HuH-7 (cell line): ENCODE data around the gene CLK4.
A peak's percentile ranks its signal among the peaks of the same experiment; 100 is the strongest.

ENCODE experiments used
- DNase-seq: peaks from one replicate; pipeline ENCODE4 v3.0.0; 2011; ENCODE audit warnings: low spot score

The CLK4 gene

GRCh38 chr5:178587763-178588611 lies 38.9 kb downstream of the CLK4 start:
- no peak for DNase-seq

DNA sequence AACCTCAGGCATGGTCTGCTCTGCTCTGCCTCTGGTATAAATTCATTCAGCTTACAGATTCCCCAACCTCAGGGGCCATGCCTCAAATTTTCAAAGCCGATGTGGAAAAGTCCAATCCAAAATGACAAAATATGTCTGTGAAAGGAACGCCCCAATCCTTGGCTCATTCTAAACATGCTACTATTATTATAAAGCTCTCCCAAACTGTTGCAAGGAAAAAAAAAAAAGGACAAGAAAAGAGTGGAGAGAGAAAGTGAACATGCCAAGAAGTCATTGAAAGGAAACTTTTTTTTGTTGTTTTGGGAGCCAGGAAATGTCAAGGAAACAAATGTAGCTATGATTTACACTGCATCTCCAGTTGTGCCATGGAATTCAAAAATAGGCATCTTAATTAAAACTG lies 40.5 kb downstream of the CLK4 start:
- no peak for DNase-seq

GRCh38 chr5:178585421-178585820 lies 41.4 kb downstream of the CLK4 start:
- DNase-seq = peak; percentile 42

GRCh38 chr5:178583279-178583678 lies 43.6 kb downstream of the CLK4 start:
- DNase-seq = no peak

DNA sequence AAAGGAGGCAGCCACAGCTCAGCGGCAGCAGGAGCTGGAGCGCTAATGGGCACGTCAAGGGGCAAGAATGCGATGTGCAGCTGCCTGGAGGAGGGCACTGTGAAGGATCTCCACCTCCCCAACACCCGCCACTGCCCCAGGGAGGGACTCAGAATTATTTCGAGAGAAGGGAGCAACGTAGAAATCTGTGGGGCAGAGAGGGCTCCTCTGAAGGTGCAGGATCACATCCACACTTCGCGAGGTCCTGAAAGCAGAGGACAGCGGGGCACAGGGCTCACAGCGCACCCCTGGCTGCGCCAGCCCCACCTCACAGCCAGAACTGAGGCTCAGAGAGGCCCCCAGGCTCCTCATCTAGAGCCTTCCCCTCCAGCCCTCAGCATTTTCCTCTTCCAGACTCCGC lies 44.6 kb downstream of the CLK4 start:
- DNase-seq = no peak

DNA sequence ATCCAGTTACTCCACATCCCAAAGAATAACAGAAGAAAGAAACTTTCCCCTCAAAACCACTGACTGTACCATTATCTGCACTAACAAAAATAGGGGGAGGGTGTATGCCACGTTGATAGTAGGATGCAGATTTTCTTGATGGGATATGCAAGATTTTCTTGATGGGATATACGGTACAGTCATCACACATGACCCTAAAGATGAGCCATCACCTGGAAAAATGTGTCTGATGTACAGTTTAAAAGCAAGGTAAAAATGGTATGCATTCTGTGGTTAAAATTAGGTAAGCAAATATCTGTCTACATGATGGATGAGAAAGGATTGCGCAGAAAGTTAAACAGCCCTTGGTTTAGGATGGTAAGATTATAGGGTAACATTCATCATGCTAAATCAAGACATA lies 45.2 kb downstream of the CLK4 start:
- DNase-seq = no peak

GRCh38 chr5:178580271-178580955 lies 46.4 kb downstream of the CLK4 start:
- DNase-seq = no peak

- DNase-seq = no peak
These were observed 48.9 kb downstream of the CLK4 start for GRCh38 chr5:178577944-178578343.

DNA sequence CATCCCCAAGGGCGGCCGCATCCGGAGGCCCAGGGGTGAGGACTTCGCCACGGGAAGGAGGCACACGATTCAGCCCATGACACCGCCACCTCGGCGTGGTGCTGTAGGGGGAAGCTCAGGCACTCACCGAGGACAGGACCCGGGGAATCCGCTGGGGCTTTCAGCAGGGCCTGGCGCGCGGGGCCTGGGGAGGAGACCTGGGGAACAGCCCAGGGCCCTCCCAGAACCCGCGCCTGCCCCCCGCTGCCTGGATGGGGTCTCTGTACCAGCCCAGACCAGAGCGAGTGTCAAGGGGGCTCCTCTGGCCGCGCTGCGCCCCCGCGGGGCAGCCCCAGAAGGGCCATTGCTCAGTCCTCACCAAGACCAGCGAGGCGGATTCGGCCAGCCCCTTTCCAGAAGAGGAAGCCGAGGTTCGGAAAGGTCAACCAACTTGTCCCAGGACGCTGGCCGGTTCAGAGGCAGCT lies 49.4 kb downstream of the CLK4 start:
- DNase-seq = no peak

- DNase-seq = no peak
These were observed 50.1 kb downstream of the CLK4 start for GRCh38 chr5:178576591-178577351.

DNA sequence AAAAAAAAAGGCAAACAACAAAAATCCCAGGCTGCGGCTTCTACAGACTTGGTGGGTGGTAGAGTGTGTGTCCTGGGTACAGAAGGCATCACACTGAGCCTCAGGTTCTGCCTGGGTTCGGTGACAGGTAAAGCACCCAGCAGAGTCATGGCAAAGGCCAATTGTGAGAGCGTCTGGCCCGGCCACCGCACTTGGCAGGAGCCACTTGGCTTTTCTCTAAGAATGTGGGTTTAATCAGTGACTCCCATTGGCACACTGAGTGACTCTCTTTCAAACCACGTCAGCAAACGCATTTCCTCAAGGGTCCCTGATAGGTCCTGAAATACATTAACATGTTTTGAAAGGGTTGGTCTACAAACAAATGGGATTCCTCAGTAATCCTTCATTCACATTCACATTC lies 53.6 kb downstream of the CLK4 start:
- DNase-seq = no peak

DNA sequence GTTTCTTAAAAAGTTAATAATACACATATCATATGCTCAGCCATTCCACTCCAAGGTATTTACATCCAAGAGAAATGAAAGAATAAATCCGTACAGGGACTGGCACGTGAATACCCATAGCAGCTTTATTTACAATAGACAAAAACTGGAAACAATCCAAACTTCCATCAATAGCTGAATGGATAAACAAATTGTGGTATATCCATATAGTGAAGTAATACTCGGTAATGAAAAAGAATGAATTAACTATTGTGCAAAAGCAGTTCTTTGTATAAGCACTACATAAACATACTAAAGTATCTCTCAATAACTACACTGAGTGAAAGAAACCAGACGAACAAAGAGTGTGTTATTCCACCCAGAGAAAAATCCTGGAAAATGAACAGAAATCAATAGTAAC lies 54.2 kb downstream of the CLK4 start:
- no peak for DNase-seq

DNA sequence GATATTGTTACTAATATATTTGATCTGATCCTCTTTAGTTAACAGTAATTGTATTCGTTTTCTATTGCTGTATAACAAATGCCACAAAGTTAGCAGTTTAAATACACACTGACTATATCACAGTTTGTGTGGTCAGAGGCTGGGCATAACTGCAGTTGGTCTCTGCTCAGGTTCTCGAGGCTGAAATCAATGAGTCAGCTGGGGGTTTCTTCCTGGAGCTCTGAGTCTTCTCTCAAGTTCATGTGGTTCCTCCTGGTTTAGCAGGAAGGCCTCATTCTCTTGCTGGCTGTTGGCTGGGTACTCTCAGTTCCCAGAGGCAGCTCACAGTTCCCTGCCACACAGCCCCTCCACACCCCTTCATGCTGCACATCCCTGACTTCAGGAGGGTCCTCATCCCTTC lies 57.4 kb downstream of the CLK4 start:
- DNase-seq = no peak

- no peak for DNase-seq
These were observed 61.9 kb downstream of the CLK4 start for GRCh38 chr5:178564811-178565550.

- no peak for DNase-seq
These were observed 62.5 kb downstream of the CLK4 start for GRCh38 chr5:178564397-178564796.

- no peak for DNase-seq
These were observed 63.2 kb downstream of the CLK4 start for GRCh38 chr5:178563621-178564020.

GRCh38 chr5:178561746-178562264 lies 65.0 kb downstream of the CLK4 start:
- no peak for DNase-seq

- no peak for DNase-seq
These were observed 65.9 kb downstream of the CLK4 start for GRCh38 chr5:178560911-178561310.

- DNase-seq = no peak
These were observed 69.4 kb downstream of the CLK4 start for GRCh38 chr5:178557416-178557815.

GRCh38 chr5:178555771-178556211 lies 71.1 kb downstream of the CLK4 start:
- DNase-seq = no peak

DNA sequence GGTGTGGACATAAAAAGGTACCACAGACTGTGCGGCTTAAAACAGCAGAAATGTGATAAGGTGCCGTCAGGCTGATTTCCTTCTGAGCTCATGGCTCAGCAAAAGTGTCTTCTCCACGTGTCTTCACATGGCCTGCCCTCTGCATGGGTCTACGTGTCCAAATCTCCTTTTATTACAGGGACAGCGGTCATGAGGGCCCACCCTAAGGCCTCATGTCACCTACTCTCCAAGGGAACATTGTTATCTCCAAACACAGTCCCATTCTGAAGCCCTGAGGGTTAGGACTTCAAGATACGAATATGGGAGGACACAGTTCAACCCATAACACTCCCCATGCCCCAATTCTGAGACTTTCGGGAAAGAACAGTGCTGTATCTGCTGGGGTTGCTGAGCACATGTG lies 71.8 kb downstream of the CLK4 start:
- DNase-seq = no peak

DNA sequence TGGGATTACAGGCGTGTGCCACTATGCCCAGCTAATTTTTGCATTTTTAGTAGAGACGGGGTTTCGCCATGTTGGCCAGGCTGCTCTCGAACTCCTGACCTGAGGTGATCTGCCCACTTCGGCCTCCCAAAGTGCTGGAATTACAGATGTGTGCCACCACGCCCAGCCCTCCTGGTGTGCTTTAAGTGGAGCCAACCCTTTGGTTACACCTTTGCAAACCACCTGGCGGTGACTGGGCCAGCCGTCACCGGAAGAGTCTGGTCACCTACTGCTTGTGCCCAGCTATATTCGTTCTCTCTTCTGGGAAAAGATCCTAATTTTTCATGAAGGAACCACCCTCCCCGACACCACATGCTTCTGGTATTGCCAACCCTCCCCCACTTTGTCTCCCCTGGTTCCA lies 72.5 kb downstream of the CLK4 start:
- no peak for DNase-seq
